HL-60/S4 treated with phorbol 12-myristate 13-acetate at 8.2 ng/mL for 4 days and 3 days (cell line): Measurements from ENCODE around the gene NPNT.
"Not testable (repeated sequence)": the region's sequence is repeated elsewhere in the genome, so short reads cannot be mapped to it uniquely, and the experiment has no call there.

Source experiments
- in situ Hi-C: fragments of 300-500 bp; cut with MboI; formaldehyde crosslinking; loops from 2 replicates; pipeline ENCODE4 v1.15.0; 2022; ENCODE audit warnings: low sequenced_read_pairs

NPNT gene, protein sequence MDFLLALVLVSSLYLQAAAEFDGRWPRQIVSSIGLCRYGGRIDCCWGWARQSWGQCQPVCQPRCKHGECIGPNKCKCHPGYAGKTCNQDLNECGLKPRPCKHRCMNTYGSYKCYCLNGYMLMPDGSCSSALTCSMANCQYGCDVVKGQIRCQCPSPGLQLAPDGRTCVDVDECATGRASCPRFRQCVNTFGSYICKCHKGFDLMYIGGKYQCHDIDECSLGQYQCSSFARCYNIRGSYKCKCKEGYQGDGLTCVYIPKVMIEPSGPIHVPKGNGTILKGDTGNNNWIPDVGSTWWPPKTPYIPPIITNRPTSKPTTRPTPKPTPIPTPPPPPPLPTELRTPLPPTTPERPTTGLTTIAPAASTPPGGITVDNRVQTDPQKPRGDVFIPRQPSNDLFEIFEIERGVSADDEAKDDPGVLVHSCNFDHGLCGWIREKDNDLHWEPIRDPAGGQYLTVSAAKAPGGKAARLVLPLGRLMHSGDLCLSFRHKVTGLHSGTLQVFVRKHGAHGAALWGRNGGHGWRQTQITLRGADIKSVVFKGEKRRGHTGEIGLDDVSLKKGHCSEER

DNA sequence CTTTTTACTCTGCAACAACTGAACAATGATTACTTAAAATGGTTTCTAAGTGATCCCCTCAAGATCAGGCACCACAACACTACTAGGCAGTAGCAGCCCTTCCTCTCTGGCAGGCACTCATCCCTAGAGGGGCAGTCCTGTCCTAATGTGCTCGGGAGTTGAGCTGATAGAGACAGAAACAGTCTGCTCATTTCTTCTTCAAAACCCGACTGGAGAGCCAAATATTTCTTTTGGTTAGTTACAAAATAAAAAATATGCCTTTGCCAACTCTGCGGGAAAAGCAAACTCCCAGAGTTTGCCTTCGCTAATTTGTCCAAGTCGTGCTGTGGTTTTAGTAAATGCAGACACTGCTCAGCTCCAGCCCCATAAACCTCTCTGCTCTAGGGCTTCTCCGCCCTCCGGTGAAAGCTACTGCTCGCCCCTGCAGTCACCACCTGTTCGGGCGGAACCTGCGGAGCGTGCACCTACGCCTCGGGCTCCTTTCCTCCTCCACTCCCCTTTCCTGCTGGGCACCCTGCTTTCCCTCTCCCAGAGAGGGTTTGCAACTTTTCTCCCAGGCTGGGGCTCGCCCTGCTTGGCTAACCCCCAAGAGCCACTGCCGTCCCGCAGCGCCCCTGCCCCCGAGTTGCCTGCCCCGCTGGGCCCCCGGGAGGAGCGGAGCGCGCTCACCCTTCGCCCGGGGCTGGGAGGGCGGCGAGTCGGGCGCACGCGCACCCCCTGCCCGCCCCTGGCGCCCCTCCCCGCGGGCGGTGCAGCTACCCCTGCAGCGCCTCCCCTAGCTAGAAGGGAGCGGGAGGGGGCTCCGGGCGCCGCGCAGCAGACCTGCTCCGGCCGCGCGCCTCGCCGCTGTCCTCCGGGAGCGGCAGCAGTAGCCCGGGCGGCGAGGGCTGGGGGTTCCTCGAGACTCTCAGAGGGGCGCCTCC lies at the start of gene NPNT:
NPNT (plus strand) TSS at position 812 of the 923 bp plus-strand sequence. CDS start 182 bp downstream, outside the sequence.
- in situ Hi-C loops: no loop called here

DNA sequence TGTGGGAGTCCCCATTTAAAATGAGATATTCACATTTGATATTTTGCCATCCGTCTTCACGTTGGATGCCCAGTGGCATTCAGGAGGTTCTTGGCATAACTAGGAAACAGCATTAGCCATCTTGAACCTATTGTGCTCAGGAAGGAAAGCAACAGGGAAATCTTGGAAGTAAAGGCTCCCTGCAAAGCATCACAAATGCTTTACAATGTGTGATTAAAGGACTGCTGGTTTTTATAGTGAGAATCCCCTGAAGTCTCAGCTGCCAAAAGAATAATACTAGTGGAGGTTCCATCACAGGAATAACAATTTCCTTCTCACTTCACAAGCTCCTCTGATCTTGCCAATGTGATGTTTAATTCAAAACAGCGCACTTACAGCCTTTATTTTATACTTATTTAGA lies 49.7 kb upstream of the NPNT start:
- in situ Hi-C loops: no loop called here

DNA sequence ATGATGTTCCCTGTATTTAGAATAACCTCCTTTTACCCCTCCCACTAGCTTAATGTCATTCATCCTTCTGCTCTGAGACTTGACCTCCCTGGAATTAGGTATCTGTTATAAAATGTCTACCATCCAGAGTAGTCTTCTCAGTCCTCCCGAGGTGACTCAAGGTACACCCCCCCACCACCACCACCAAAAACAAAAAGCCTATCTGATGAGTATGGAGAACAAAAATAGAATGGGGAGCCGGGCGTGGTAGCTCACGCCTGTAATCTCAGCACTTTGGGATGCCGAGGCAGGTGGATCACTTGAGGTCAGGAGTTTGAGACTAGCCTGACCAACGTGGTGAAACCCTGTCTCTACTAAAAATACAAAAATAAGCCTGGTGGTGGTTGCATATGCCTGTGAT lies 46.9 kb upstream of the NPNT start:
- in situ Hi-C loops: not testable (repeated sequence)

DNA sequence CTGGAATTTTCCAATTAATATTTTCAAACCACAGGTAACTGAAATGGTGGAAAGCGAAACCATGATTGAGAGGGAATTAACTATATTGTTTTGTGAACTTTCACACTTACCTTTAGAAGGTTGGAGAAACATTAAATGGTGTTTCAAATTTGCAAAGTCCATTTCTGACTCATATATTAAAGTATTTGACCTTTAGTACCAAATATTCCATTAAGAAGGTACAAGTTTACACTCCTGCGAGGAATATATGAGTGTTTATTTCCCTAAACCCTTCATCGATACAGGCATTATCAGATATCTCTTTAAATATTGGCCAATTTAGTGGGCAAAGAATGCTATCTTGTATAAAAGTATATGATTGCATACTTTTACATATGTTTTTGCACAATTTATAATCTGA lies 44.1 kb upstream of the NPNT start:
- in situ Hi-C loops: no loop called here

DNA sequence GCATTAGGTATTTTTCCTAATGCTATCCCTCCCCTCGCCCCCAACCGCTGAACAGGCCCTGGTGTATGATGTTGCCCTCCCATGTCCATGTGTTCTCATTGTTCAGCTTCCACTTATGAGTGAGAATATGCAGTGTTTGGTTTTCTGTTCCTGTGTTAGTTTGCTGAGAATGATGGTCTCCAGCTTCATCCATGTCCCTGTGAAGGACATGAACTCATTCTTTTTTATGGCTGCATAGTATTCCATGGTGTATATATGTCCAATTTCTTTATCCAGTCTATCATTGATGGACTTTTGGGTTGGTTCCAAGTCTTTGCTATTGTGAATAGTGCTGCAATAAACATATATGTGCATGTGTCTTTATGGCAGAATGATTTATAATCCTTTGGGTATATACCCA lies 43.0 kb upstream of the NPNT start:
- in situ Hi-C loops: not testable (repeated sequence)

DNA sequence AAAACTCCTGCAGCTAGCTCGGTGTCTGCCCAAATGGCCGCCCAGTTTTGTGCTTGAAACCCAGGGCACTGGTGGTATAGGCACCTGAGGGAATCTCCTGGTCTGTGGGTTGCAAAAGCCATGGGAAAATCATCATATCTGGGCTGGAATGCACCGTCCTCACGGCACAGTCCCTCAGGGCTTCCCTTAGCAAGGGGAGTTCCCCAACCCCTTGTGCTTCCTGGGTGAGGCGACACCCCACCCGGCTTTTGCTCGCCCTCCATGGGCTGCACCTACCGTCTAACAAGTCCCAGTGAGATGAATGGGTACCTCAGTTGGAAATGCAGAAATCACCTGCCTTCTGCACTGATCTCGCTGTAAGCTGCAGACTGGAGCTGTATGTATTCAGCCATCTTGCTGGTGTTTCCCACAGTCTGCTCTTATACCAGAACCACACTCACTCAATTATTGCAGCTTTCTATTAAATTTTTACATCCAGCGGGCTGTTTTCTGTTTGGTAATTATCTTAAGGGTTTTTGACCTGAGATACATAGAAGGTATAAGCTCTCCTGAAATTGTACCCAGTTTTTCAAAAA lies 36.7 kb upstream of the NPNT start:
- in situ Hi-C loops: no loop called here

DNA sequence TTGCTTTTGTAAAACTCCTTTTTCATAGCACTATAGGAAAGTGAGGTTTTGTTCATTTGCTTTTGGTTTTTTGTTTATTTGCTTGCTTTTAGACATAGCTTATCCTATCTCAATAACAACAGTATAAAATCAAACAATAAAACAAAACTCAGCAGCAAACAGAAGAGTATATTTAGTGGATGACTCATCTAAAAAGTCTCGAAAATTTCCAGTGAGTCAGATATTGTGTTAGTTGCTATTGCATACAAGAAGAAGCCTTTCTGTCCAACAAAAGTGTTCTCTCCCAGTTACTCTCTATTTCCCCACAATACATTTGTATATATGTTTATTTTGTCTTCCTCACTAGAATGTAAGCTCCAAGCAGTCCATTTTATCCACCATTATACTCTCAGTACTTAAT lies 36.0 kb upstream of the NPNT start:
- in situ Hi-C loops: no loop called here

DNA sequence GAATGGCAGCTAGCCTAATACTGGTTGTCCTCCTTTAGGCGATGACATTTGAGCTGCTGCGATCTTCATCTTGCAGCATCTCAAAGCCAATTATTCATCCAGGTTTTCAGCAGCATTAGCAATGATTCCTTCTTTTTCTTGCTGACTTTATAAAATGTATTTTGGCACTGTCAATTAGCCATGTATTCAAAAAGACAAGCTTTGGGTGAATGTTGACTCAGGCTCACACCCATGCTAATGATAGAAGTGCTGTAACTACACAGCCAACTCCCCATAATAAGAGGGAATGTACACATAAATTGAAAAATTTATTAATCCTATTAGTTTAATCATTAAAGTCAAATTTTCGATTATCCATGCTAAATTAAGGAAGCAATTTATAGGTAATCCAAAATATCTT lies 24.3 kb upstream of the NPNT start:
- in situ Hi-C loops: no loop called here

DNA sequence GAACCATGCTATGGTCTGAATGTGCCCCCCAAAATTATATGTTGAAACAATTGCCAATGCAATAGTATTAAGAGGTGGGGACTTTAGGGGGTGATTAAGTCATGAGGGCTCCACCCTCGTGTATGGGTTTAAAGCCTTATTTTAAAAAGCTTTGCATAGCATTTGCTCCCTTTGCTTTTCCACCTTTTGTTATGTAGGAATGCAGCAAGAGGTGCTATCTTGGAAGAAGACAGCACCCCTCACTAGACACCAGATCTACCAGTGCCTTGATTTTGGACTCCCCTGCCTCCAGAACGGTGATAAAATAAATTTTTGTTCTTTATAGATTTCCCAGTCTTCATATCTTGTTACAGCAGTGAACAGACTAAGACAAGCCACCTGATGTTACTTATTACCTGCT lies 23.3 kb upstream of the NPNT start:
- in situ Hi-C loops: no loop called here

DNA sequence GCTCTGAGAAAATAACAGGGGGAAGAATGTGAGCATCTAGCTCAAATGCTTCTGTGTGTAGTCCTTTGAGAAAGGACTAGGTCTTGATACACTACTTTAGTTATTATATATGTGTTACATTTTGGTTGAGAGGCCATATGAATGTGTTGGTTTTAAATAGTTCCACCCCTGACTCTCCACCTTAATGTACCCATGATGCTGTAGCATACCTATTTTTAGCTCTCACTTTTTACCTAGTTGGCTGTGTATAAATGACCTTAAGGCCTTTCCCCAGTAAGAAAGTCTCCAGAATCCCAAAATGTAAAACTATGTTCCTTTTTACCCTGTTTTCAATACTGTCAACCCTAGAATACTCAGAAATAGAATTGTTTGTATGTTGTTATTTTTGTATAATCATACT lies 20.0 kb upstream of the NPNT start:
- in situ Hi-C loops: no loop called here

DNA sequence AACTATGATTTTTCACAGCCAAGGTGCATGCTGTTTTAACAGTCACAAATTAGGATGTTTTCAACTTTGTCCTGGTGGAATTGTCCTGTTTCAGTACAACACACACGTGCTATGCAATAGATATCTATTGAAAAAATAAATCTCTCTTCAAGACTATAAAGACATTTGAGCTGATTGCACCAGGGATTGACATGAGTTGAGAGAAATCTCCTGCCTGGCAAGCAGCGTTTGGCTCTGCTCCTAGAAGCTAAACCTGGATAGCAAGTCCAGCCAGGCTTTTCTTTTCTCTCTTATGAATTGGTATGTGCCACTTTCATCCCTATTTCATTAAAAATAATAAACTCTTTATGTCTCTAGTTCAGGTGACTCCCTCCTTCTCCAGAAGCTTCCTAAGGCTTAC lies 16.6 kb upstream of the NPNT start:
- in situ Hi-C loops: no loop called here

DNA sequence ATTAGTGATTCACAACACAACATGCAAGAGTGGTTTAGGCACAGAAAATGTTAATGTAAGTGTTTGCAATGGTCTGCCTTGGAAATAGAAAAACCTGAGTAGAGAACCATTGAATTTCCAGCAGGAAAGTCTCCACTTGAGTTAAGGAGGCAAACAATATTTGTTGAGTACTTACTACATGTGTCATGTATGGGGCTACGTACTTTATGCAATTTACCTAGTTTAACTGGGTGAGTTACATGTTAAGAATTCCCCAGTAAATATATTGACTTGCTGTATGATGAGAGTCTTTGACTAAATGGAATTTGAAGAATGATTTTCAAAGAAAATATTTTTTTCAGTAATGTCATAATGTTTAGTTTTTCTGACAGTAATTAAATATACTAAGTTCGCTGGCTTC lies 7.8 kb upstream of the NPNT start:
- in situ Hi-C loops: no loop called here

DNA sequence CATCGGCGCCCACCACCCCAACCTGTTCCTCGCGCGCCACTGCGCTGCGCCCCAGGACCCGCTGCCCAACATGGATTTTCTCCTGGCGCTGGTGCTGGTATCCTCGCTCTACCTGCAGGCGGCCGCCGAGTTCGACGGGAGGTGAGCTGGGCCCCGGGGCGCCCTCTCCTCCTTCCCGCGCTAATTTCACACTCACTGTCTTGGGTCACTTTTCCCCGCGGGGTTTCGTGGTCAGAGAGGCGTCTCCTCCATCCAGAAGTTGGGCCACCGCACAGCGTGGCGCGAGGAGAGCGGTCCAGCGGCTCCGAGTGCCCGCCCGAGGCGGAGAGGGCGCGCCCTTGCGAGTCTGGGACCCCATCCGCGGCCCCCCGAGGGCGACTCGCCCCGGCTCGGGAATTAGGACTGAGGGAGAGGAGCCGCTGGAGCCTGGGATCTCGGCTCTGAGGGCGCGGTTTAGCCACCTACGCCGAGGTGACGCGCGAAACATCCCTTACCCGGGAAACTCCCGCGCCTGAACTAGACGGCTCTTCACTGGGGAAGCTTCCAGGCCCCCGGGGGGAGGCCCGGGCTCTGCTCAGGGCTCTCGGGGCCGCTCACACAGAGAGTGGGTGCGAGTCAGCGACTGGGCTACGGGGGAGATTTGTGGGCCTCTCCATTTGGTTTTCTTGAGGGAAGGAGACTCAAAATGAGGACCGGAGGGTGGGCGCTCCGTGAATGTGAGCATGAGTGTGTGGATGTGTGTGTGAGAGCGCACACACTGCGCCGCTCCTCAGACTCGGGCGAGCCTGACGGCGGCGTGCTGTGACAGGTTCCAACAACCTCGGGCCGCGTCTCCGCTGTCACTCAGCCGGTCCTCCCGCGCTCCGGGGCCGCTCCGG lies 551 bp downstream of the NPNT start:
- in situ Hi-C loops: no loop called here

DNA sequence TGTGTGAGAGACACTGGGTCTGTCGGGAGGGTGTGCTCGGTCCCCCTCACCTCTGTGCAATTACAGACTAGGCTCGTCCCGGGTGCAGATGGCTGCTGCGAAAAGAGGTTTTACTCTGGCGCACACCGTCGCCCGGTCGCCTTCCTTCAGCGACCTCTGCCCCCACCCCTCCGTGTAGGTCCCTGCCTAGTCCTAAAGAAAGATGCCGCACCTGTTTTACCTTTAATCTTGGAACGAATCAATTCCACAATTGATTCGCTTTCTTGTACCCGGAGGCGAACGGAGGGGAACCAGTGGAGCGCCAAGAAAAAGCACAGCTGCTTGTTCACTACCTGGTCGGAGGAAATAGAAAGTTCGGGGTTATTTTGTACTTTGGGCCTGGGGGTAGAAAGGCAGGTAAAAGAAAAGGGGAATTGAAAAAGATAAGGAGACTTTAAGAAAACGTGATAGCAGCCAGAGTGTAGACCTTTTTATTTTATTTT lies 1.2 kb downstream of the NPNT start:
- in situ Hi-C loops: no loop called here

DNA sequence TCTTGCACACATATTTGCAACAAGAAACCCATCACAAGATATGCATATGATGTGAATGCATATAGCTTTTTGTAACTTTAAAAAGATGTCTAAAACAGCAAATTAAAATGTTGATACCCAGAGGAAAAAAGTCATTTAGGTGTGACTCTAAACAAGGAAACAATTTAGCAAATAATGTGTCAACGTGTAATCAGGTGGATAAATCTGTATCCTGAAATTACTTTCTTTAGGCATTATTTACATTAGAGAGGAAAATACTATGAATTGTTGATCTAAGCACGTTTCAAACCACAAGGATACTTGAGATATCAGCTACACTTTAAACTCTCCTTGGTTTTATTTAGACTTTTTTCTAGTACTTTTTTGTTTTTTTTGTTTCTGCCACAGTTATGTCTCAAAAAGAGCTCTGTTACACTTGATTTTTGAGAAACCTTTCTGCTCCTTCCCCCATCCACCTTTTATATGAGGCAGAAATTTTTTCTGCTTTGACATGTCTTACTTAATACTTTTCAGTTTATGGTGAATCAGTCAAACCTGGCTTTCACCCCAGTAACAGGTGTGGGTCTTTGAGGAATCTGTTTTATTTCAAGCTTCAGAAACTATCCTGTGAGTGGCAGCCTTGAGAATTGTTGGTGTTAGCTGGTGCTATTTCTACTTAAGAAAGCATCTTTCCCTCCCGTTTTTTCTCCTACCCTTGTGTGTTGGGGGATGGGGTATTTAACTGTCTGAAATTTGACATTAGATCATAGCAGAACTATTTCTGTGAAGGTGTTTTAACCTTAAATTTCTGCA lies 1.9 kb downstream of the NPNT start:
- in situ Hi-C loops: no loop called here

DNA sequence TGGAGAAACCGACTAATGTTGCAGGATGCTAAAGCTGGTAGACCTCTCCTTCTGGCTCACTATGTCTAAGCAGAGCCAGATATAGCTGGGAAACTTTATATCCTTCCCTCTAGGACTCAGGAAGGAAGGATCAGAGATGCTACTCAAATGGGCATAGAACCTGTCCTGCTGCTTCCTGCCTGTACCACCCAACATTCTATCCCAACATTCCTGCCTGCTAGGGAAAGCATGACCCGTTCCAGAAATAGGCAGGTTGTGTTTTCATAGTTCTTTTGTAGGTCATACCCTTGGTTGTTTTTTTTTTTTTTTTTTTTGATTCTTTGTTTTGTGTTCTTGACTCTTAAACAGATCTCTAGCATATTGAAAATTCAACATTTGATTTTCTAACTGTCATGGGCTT lies 5.3 kb downstream of the NPNT start:
- in situ Hi-C loops: no loop called here

DNA sequence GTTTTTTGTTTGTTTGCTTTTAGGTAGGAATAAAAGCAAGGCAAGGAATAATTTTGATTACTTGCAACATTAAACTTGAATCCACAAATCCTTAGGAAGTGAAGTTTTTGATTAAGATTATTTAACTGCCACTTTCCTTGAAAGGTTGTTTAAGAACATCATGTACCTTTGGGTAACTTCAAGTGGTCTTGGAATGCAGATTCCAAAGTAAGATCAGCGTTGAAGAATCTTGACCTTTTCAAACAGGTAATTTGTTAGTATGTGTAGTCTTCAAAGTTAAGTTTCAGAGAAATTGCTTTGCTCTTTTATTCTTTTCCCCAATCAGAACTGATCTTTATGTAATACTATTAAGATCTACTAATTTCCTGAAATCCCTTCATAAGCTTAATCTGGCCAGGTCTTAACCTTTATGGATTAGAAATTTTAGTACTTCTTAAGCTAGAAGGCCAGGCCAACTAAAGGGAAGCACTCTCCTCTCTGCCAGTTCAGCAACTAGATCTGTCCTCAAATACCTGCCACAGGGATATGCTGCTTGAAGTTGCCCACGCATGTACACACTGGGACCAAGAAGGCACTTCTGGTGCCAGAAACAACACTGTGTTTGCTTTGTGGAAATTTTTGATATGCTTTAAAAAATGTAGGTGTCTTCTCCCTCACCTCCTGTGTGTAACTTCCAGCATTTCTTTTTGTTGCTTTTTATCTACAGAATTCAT lies 7.4 kb downstream of the NPNT start:
- in situ Hi-C loops: no loop called here

DNA sequence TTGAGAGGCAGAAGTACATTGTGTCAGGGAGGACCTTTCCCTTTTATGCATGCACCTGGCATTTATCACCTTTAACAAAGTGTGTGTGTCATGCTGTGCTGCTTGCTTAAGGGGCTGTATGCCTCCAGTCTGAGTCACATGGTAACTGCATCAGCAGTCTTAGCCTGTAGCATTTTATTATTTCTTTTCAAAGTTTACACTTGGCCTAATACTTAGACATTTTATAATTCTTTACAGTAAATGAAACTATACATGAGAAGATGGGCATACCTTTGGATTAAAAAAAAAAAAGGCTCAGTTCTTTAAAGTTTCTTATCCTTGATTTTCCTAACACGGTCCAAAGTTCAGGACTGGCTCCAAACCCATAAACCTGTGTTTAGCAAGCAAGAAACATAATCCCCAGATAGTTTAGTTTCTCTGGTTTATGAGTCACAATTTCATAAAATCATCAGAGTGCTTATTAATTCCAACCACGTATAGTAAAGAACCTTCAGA lies 14.6 kb downstream of the NPNT start:
- in situ Hi-C loops: no loop called here

DNA sequence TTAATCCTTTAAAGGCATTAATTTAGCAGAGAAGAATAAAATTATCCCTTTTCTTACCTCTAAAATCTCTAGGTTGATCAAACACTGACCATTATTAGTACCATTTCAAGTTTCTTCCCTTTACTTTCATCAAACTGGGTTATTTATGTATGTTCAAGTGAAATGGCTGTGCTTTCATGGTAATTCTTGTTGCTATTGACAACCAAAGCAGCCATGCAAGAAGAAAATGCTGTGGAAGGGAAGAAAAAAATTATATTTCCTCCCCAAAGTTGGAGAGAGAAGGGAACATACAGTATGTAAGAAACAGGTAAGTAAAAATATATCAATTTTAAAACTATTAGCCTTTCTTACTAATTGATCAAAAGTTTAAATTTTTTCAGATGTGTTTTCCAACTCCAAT lies 16.2 kb downstream of the NPNT start:
- in situ Hi-C loops: no loop called here
